ENCODE results near the gene TMPRSS3. TPM values are rescaled to one million over a fixed set of nuclear protein-coding genes. Genes with fewer than 3 reads are reported as not detected.
A peak's percentile ranks its signal among the peaks of the same experiment; 100 is the strongest.

TMPRSS3 gene
- polyA plus RNA-seq (ENCODE audit: insufficient read length in 12 of 12) = under 1 TPM in 2 of 12 donors, not detected in 10; 0.10 to 0.32 TPM
- long read RNA-seq, donor 1 = 0 reads
- long read RNA-seq, donor 2 = 0 reads
- long read RNA-seq, donor 3 = 0 reads
- long read RNA-seq, donor 4 = 0 reads
- long read RNA-seq, donor 5 = 0 reads
- long read RNA-seq, donor 6 = 0 reads
- long read RNA-seq, donor 7 = 0 reads
- long read RNA-seq, donor 8 = 0 reads
- long read RNA-seq, donor 9 = 0 reads
- long read RNA-seq, donor 10 = 0 reads
- long read RNA-seq, donor 11 = 0 reads

GRCh38 chr21:42395905-42396651, at the start of gene TMPRSS3:
TSS of gene TMPRSS3 (minus strand) at chr21:42396052. CDS start at chr21:42395417, 635 bp downstream.
- DNase-seq = no peak

DNA sequence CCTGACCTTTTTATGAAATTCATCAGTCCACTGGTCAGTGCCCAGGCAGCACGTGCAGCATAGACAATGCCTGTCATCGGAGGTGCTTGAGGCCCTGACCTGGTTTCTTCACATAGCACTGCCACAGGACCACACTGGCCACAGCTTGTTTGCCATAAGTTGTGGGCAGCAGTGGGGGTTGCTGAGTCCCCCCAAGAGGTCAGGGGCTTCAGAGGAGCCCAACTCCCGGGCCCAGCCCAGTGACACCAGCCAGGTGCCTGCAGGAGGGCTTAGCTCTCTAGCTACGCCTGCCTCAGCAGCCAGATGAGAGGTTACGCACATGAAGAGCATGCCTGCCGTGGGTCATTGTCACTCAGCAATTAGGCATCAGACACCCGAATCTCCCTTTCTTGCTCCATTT, 49.5 kb upstream of the TMPRSS3 start:
- DNase-seq = no peak

- DNase-seq = no peak
Measured at GRCh38 chr21:42444745-42445059, 48.9 kb upstream of the TMPRSS3 start.

DNA sequence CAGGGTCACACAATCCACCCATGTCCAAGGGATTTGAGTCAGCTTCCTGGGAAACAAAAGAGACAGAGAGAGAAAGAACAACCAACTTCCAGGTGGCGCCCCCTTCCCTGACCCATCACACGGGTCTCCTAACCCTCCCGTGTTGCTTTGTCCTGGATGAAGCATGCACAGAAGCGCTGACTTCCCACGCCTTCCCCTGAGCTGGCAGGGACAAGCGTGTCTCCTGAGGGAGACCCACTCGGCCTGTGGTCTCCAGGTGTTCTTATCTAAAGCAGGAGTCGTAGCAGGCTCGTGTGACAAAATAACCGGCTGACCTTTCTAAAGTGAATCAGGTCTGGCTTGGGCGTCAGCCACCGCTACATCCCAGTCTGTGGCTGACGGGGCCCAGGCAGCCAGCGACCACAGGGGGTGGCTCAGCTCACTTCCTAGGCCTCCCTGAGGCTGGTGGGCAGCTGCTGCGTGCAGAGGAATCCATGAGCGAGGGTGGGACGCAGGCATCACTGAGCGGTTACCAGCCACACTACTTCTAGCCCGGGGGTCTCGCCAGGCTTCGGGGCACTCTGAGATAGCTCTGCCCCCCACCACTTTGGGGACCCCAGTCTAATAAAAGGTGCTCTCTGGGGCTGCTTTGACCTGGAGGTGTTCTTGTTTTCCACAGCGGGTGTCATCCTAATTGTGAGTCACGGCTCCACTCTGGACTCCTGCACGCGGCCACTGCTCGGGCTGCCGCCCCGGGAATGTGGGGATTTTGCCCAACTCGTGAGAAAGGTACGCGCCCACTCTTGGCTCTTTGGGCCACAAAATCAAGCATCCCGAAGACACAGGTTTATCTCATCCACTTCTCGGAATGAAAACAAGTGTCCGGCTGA, 48.3 kb upstream of the TMPRSS3 start:
- no peak for DNase-seq

- no peak for DNase-seq
Measured at GRCh38 chr21:42443181-42443785, 47.4 kb upstream of the TMPRSS3 start.

GRCh38 chr21:42441963-42442362, 46.1 kb upstream of the TMPRSS3 start:
- DNase-seq = no peak

GRCh38 chr21:42440187-42440792, 44.4 kb upstream of the TMPRSS3 start:
- no peak for DNase-seq

- DNase-seq = no peak
Measured at GRCh38 chr21:42439284-42440186, 43.7 kb upstream of the TMPRSS3 start.

DNA sequence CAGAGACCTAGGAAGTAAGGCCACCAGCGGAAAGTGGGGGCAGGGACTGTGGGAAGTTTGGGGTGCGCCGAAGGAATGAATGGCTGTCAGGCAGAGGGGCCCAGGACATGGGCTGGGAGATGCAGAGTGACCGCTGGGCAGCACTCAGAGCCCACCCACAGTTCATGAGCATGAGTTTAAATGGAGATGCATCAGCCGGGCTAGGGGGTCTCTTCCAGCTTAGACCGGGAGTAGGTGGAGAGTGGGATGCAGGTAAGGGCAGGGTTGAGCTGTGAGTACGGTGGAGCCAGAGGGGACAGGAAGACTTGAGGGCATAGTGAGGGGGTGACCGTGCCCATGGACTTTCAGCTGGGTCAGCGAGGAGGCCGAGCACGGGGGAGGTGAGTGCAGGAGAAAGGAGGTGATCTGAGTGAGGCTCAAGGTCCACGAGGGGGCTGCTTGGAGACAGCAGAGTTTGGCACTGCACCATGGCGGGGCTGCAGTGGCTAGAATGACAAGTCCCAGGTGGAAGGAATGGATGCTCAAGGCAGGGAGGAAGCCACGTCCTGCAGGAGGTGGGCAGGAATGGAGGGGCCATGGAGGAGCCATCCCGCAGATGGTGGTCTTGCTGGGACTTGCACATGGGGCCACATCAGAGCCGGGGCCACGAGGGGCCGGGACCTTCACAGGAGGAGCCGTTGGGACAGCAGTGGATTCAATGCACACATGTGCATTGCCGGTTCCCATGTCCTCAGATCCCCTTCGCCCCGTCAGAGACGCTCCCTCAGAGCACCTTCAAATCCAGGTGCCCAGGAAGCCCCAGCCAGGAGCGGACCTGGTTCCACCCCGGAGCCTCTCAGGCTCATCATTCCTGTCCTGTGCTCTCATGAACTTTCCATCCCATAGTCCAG, 42.7 kb upstream of the TMPRSS3 start:
- no peak for DNase-seq

DNA sequence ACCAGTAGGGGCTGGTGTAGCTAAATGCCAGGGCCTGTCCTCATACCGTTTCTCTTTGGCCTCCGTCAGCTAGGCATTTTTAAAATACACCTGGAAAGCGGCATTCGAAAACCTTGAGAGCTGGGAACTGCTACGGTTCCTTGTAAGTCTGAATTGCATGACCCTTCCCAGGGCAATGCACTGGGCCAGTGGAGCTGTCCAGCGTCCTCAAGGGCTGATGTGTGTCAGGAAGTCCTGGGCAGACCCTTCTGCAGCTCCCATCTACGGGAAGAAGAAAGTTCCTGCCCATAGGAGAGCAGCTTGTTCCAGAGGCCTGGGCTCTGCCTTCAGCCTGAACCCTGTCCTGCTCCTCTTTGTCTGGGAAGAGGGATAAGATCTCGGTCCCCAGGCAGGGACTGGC, 41.9 kb upstream of the TMPRSS3 start:
- DNase-seq = peak; percentile 29

- DNase-seq = no peak
Measured at GRCh38 chr21:42436914-42437313, 41.1 kb upstream of the TMPRSS3 start.

DNA sequence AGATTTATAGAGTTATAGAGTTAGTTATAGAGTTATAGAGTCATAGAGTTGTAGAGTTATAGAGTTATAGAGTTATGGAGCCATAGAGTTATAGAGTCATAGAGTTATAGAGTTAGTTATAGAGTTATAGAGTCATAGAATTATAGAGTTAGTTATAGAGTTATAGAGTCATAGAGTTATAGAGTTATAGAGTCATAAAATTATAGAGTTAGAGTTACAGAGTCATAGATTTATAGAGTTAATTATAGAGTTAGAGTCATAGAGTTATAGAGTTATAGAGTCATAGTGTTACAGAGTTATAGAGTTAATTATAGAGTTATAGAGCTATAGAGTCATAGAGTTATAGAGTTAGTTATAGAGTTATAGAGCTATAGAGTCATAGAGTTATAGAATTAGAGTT, 40.0 kb upstream of the TMPRSS3 start:
- no peak for DNase-seq

GRCh38 chr21:42435401-42435800, 39.5 kb upstream of the TMPRSS3 start:
- DNase-seq = no peak

- no peak for DNase-seq
Measured at GRCh38 chr21:42434884-42435283, 39.0 kb upstream of the TMPRSS3 start.

GRCh38 chr21:42433946-42434551, 38.2 kb upstream of the TMPRSS3 start:
- no peak for DNase-seq

DNA sequence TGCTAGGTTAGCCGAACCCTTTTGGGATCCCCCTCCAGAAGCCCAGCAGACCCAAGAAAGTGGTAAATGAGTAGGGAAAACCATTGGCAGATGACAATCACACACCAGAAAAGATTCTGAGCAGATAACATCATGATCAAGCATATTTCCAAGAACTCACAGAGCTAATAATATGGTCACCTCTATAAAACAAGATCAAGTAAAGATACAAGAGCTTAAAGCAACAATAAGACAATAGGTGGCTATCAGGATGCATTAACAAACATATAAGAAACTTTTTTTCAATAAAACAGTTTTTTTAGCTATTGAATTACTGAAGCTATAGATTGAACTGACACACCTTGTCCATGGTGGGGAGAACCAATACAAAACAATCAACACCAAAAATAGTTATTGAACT, 36.8 kb upstream of the TMPRSS3 start:
- no peak for DNase-seq

- no peak for DNase-seq
Measured at GRCh38 chr21:42431196-42431595, 35.3 kb upstream of the TMPRSS3 start.

GRCh38 chr21:42430521-42430920, 34.7 kb upstream of the TMPRSS3 start:
- DNase-seq = no peak

DNA sequence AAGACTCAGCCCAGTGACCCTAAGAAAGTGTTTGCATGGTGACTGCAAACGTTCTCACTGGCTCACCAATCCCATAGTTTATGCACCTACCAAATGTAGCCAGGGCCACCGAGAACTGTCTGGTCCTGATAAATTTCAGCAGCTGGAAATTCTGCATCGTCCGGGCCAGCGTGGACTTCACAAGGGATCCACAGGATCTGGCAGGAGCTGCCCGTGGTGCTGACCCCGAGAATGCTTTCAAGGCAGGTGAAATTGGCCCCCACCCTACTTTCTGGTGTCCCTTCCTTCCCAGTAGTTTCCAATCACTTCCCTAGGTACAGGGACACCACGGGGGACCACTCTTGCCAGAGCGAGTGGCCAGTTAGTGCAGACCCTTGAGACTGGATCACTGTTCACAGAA, 34.0 kb upstream of the TMPRSS3 start:
- DNase-seq = no peak

Measured in muscle of arm (tissue), 14 donors.